Stomach (tissue), 4 donors: ENCODE measurements around the gene RTL10.

Experiments
- EP300 ChIP-seq: sonication (generic); formaldehyde crosslinking; IDR thresholded peaks from one replicate; pipeline ENCODE4 v1.6.1; 2017; ENCODE audit warnings: antibody characterized with exemption
- POLR2A ChIP-seq, 4 donors: fragments of 450-650 bp; IDR thresholded peaks; one replicate each; pipeline ENCODE4 v1.6.1; 2016; ENCODE audit warnings: antibody characterized with exemption in 4 of 4, control low read depth in 2 of 4, mild to moderate bottlenecking in 1 of 4, moderate library complexity in 1 of 4
- POLR2AphosphoS5 ChIP-seq, 3 donors: sonication (generic); formaldehyde crosslinking; IDR thresholded peaks; one replicate each; pipeline ENCODE4 v1.6.1; 2016; ENCODE audit warnings: antibody characterized with exemption in 3 of 3
- TF ChIP-seq, protein P1 (sequence below), 7 experiments: fragments of 450-650 bp in 4 of 7; fragments of 200-600 bp in 3 of 7; sonication (generic) in 3 of 7; IDR thresholded peaks; one replicate each; pipeline ENCODE4 v1.5.1; 2016 to 2019; ENCODE audit warnings: antibody characterized with exemption in 7 of 7, control low read depth in 2 of 7, mild to moderate bottlenecking in 1 of 7

DNA sequence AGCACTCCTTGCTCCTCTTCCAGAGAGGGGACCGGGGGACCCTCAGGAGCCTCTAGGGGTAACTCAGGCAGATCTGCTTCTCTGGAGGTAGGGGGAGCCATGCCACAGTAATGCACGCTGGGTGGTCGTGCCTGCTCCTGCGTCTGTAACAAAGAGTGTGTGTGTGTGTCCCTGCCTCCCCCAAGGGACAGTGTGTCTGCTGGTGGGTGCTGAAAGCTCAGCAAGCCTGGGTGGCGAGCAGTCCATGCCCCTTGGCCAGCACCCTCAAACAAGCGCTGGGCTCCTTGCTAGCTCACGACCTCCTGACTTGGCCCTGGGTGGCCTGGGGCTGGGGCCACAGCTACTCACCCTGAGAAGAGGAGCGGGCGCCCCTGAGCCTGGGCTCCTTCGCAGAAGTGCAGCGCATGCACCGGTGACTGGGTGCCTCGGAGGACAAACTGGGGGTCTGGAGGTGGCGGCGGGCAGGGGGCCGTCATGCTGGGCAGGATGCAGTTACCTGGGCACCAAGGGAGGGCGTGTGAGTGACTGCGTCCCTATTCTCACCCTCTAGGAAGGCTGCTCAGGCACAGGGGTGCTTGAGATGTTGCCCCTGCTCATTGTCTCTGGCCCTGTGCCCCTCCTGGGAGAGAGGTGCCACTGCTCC is 33.7 kb downstream of the RTL10 start:
- TF ChIP-seq EP300 = no peak
- TF ChIP-seq POLR2A (IDR thresholded peaks at IDR 0.05) = no peak
- TF ChIP-seq, protein P1, sequence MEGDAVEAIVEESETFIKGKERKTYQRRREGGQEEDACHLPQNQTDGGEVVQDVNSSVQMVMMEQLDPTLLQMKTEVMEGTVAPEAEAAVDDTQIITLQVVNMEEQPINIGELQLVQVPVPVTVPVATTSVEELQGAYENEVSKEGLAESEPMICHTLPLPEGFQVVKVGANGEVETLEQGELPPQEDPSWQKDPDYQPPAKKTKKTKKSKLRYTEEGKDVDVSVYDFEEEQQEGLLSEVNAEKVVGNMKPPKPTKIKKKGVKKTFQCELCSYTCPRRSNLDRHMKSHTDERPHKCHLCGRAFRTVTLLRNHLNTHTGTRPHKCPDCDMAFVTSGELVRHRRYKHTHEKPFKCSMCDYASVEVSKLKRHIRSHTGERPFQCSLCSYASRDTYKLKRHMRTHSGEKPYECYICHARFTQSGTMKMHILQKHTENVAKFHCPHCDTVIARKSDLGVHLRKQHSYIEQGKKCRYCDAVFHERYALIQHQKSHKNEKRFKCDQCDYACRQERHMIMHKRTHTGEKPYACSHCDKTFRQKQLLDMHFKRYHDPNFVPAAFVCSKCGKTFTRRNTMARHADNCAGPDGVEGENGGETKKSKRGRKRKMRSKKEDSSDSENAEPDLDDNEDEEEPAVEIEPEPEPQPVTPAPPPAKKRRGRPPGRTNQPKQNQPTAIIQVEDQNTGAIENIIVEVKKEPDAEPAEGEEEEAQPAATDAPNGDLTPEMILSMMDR (IDR thresholded peaks at IDR 0.05) = no peak
- TF ChIP-seq POLR2AphosphoS5 (IDR thresholded peaks at IDR 0.05) = no peak
